GM11168 (cell line): ENCODE data around the gene TRRAP.

ENCODE experiments used
- in situ Hi-C: fragments of 300-500 bp; cut with MboI; formaldehyde crosslinking; loops from one replicate; pipeline ENCODE4 v1.12.0; 2022; ENCODE audit warnings: low sequenced_read_pairs; ENCODE audit not compliant: unreplicated experiment

TRRAP gene

GRCh38 chr7:99002148-99002826, 124.0 kb downstream of the TRRAP start:
- in situ Hi-C loops = no loop called here

DNA sequence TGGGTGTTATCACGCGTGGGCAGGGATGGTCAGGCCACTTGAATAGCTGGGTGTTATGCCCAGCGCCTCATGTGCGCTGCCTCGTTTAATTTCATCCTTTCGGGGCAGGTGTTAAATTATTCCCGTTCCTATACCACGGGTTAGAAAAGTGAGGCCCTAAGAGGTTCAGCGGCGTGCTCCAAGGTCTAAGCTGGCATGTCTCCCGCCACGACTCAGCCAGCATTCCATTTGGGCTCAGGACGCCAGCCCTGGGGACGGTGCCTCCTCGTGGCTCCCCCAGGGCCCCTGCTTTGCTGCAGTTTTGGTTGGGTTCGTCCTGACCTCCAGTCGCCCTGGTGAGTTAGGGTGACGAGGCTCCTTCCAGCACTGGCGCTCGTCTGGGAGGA, 124.5 kb downstream of the TRRAP start:
- in situ Hi-C loops = no loop called here

DNA sequence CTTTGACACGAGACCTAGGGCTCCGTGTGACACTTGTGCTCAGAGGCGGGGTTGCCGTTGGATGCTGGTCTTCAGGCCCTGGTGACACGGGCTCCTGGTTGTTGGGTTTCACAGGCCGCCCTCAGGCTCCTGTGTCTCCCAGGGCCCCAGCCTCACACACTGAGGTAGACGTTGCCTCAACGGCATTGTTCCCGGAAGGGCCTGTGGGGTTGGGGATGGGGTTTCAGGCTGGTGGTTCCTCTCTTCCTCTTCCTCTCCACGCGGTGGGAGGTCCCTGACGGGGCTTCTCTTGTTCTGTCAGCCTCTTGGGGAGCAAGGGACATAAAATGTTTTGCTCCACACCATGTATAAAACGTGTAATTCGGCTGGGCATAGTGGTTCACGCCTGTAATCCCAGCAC, 125.1 kb downstream of the TRRAP start:
- in situ Hi-C loops = no loop called here

DNA sequence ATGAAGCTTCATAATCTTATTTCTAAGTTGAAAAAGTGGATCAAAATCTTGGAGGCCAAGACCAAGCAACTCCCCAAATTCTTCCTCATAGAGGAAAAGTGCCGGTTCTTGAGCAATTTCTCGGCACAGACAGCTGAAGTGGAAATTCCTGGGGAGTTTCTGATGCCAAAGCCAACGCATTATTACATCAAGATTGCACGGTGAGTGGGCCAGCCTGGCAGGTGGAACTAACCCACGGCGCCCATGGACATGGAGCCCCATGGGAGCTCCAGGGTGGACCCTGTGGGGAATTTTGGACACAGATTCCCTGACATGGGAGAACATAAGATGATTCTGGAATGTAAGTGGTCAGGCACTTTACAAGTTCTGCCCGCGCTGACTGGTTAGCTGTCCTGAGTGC, 125.9 kb downstream of the TRRAP start:
- in situ Hi-C loops = no loop called here

DNA sequence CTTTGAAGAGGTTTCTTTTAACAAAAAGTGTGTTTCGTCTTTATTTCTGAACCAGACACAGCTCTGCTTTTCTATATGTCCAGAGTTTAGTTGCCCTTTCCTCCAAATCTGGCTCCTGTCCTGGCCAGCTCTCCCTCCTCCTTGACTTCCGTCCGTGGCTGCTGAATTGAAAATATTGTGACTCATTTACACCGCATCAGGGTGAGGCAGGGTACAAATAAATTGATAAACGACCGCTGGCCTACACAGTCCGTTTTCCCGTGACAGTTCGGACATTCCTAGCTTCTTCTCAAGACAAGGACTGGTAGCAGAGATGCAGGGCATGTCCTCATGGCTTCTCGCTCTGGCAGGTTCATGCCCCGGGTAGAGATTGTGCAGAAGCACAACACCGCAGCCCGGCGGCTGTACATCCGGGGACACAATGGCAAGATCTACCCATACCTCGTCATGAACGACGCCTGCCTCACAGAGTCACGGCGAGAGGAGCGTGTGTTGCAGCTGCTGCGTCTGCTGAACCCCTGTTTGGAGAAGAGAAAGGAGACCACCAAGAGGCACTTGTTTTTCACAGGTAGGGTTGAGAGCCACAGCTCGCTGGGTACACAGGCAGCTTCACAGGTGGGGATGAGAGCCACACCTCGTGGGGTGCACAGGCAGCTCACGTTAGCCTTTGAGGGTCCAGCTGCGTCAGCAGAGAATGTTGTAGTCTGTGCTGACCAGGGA, 126.6 kb downstream of the TRRAP start:
- in situ Hi-C loops = no loop called here

DNA sequence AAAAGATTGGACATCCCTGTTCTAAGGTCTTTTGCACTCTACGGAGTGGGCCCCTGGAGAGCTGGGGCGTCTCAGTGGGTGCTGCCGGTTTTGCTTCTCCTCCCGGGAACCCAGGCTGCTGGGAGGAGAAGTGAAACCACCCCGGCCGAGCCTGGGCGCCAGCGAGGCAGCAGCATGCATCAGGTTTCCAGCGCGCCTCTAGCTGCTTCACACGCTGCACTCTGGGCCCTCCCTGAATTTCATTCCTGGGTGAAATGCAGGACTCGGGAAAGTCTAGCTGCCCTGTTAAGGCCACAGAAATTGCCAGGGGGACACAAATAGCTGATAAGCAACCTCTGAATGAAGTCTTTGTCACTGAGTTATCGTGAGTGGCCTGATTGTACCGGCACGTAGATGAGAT, 127.4 kb downstream of the TRRAP start:
- in situ Hi-C loops = no loop called here

DNA sequence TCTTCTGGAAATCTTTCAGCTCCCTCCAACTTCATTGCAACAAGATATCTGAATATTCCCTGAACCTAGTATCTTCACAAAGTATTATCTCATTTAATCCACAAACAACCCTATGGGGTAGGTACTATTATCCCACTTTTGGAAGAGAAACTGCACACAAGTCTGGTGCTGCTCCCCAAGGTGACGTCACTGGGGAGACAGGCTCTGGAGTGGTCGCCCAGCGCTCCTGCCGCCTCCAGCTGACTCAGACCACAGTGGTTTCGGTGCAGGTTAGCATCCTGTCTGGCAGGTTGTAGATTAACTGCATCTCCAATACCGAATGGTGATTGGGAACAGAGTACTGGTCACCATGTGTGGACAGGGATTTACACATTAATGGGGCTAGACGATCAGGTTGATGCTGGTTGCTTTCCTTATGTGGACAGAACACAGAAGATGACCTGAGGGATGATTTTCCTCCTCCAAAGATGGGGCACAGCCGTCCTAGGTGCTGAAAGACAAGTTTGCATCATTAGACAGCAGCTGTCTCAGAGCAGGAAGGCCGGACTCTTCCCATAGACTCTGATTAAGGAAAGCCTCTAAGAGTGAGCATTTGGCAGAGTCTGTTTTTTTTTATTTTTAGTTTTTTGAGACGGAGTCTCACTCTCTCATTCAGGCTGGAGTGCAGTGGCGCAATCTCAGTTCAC, 128.6 kb downstream of the TRRAP start:
- in situ Hi-C loops = no loop called here

- in situ Hi-C loops = no loop called here
Observed at GRCh38 chr7:99008181-99008631, 129.9 kb downstream of the TRRAP start.

DNA sequence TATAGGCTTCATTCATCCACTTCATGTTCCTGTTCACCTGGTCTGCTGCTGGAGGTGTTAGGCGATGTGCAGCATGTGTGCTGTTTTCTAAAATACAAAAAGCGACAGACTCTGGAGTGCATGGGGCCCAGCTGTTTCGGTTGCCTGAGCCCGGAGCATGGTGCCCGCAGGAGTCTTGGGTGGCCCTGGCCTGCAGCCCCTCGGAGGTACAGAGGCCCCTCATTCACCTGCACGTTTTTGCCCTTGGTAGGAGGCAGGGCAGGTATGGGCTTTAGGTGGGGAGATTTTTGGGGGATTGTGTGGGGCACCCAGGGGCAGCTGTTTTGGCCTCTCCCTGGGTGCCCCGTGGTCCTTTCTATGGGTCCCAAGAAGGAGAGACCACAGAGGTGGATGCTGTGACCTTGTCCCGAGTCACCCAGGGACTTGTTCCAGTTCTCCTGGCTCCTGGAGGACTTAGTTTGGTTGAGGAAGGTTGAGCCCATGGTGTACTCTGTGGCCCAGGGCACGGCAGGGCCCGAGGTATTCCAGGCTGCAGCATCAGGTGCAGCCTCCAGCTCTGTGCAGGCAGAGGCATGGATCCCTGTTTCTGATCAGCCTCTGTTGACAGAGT, 130.7 kb downstream of the TRRAP start:
- in situ Hi-C loops = no loop called here

- in situ Hi-C loops = no loop called here
Observed at GRCh38 chr7:99010281-99010680, 131.9 kb downstream of the TRRAP start.

GRCh38 chr7:99011341-99011705, 133.0 kb downstream of the TRRAP start:
- in situ Hi-C loops = no loop called here

- in situ Hi-C loops = no loop called here
Observed at GRCh38 chr7:99011706-99012404, 133.5 kb downstream of the TRRAP start.

GRCh38 chr7:99012722-99013121, 134.4 kb downstream of the TRRAP start:
- in situ Hi-C loops = no loop called here

DNA sequence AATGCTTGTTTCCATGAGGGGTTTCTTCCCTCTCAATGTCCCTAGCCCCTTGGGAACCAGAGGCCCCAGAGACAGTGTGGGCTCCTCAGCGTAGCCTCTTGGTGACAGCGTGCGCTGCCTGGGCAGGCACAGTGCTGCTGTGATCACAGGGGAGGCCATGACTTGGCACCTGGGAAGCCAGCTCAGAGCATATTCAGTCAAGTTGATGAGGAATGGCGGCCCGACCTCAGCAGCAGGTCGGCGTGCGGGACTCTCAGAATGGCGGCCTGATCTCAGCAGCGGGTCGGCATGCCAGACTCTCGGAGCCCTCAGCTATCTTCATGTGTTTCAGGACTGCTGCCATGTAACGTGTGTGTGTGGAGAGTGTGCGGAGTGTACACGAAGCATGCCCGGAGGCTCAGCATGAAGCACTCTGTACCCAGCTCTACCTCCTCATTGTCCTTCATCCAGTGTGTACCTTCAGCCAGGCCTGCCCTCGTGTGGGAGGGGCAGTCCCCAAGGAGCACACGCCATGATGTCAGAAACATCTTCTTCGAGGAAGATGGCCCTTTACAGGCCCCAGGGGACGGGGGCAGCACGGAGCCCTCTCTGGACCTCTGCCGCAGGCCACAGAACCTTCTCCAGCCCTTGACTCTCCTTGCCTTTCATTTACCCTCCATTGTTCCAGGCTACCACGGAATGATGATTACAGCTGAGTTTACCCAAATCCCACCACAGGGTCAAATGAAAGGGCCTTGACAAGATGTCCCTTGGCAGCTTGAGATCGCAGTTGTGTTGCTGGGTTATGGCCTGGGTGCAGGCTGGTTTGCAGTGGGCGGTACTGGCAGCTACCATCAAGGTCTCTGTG, 135.2 kb downstream of the TRRAP start:
- in situ Hi-C loops = no loop called here

GRCh38 chr7:99014113-99014985, 136.0 kb downstream of the TRRAP start:
- in situ Hi-C loops = no loop called here

DNA sequence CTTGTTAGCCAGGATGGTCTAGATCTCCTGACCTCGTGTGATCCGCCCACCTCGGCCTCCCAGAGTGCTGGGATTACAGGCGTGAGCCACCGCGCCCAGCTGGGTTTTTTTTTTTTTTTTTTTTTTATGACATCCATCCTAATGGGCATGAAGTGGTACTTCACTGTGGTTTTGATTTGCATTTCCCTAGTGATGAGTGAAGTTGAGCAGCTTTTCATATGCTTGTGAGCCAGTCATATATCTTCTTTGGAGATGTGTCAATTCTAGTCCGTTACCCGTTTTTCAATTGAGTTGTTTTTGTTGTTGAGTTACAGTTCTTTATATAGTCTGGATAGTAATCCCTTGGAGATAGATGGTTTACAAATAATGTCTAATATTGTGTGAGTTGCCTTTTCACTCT, 137.9 kb downstream of the TRRAP start:
- in situ Hi-C loops = no loop called here

DNA sequence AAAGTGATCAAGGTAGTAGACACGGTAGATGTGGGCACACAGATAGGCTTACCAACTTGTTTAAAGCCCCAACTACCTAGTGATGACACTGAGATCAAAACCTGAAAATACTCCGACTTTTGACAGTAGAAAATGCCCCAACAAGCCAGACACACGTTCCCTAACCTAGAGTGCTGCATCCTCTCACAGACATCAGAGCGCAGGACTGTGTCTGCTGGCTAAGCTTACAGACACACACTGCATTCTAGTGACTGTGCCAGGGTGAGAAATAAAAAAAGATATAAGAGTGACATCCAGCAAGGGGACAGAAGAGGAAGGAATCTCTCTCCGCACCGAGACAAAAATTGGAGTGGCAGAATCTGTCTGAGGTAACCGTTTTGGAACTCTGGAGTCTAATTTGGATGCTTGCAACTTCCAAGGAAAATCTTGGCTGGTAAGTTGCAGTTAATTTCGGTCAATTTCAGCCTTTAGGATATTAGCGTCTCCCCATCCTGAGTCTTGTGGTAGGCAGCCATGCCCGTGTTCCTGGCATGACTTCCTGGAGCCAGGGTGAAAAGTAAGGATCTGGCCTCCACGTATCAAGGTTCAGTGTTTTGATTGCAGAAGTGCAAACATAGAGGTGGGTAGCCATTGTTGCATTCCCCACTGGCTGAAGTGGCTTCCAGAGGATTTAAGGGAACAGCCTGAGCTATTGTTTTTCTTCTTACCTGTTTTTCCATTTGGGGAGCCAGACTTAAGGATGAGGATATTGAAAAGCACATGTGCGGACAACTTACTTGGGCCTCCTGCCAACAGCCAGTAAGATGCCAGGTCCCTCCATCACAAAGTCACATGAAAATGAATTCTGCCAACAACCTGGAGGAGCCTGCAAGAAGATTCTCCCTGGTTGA, 141.4 kb downstream of the TRRAP start:
- in situ Hi-C loops = no loop called here

- in situ Hi-C loops = no loop called here
Observed at GRCh38 chr7:99020413-99020715, 142.0 kb downstream of the TRRAP start.
